Caco-2 (cell line): ENCODE measurements around the gene LRRC7. TPM values are rescaled to one million over a fixed set of nuclear protein-coding genes. Genes with fewer than 3 reads are reported as not detected.

ENCODE experiments used
- BruUV-seq: library from RNA; stranded (reverse); fragments of 400-500 nt; replicated peaks from 2 replicates; lab custom pipeline; 2021; lab: Mats Ljungman, UMichigan
- CTCF ChIA-PET: fragments of 300-600 bp; sonication (Branson Sonifier 250); formaldehyde crosslinking; loops from one replicate; lab custom pipeline; 2022; ENCODE audit warnings: antibody characterized with exemption; lab: Charles Lee
- POLR2A ChIA-PET: fragments of 300-600 bp; sonication (Branson Sonifier 250); formaldehyde crosslinking; loops from one replicate; lab custom pipeline; 2022; ENCODE audit warnings: antibody characterized with exemption; lab: Charles Lee
- DNase-seq, 2 experiments: peaks; one replicate each; pipeline versions ENCODE4 v3.0.0 to v3.0.0-alpha.2; 2020 to 2022
- H3K27me3 ChIP-seq: replicated peaks from 2 replicates; pipeline ENCODE4 v1.6.0; 2011; ENCODE audit warnings: low read length; ENCODE audit not compliant: control insufficient read depth, insufficient read depth
- H3K36me3 ChIP-seq: 2 replicates; pipeline ENCODE4 v1.5.1; 2011; ENCODE audit warnings: low read length; ENCODE audit not compliant: control insufficient read depth, insufficient read depth
- H3K4me1 ChIP-seq: fragments of 250-450 bp; sonication (Bioruptor Pico); 2 replicates; pipeline ENCODE4 v1.5.1; 2020; ENCODE audit warnings: mild to moderate bottlenecking
- H3K4me3 ChIP-seq: 2 replicates; pipeline ENCODE4 v1.5.1; 2011; ENCODE audit warnings: low read depth, mild to moderate bottlenecking, control low read depth, low read length
- H3K9me3 ChIP-seq: fragments of 250-450 bp; sonication (Bioruptor Pico); 2 replicates; pipeline ENCODE4 v1.5.1; 2020; ENCODE audit warnings: mild to moderate bottlenecking, moderate library complexity
- H3K27ac Mint-ChIP-seq: one replicate; pipeline ENCODE4 v1.8.0; 2022; ENCODE audit warnings: mixed read lengths; ENCODE audit not compliant: unreplicated experiment
- H3K27me3 Mint-ChIP-seq: one replicate; pipeline ENCODE4 v1.8.0; 2022; ENCODE audit warnings: mixed read lengths; ENCODE audit not compliant: insufficient read depth, unreplicated experiment
- H3K36me3 Mint-ChIP-seq: one replicate; pipeline ENCODE4 v1.8.0; 2022; ENCODE audit warnings: mild to moderate bottlenecking, mixed read lengths; ENCODE audit not compliant: insufficient read depth, unreplicated experiment
- H3K4me1 Mint-ChIP-seq: one replicate; pipeline ENCODE4 v1.8.0; 2022; ENCODE audit warnings: low read depth, mixed read lengths; ENCODE audit not compliant: unreplicated experiment
- H3K4me3 Mint-ChIP-seq: one replicate; pipeline ENCODE4 v1.8.0; 2022; ENCODE audit warnings: mild to moderate bottlenecking, moderate library complexity, mixed read lengths; ENCODE audit not compliant: unreplicated experiment
- H3K9me3 Mint-ChIP-seq: one replicate; pipeline ENCODE4 v1.8.0; 2022; ENCODE audit warnings: mixed read lengths; ENCODE audit not compliant: unreplicated experiment
- CTCF ChIP-seq, 2 experiments: fragments of 200-600 bp in 1 of 2; IDR thresholded peaks; 1 replicate in 1 of 2; 2 replicates in 1 of 2; pipeline versions ENCODE4 v1.5.1 to v1.8.0; 2011 to 2022; ENCODE audit warnings: antibody characterized with exemption in 1 of 2, control low read depth in 1 of 2, inconsistent platforms in 1 of 2, low read depth in 1 of 2, low read length in 1 of 2, mild to moderate bottlenecking in 1 of 2, moderate library complexity in 1 of 2; ENCODE audit not compliant: insufficient read depth in 1 of 2, severe bottlenecking in 1 of 2, unreplicated experiment in 1 of 2
- intact Hi-C: fragments of 100-400 bp; cut with micrococcal nuclease; formaldehyde crosslinking; loops from one replicate; pipeline ENCODE4 v1.10.0; 2022; ENCODE audit not compliant: unreplicated experiment
- total RNA-seq: library from RNA; stranded (reverse); gene quantifications from 2 replicates; pipeline ENCODE4 v1.2.3, GENCODE V29; 2022

Gene LRRC7
- total RNA-seq, 1 experiment from 2014 or later = 8.5 TPM

GRCh38 chr1:69898403-69898947, 330.8 kb downstream of the LRRC7 start:
- DNase-seq = no peak
- H3K36me3 ChIP-seq = no peaks in the 10 kb centered on the region
- Mint-ChIP-seq H3K27me3 (no peaks in the 10 kb centered on the region), H3K9me3 (no peaks in the 10 kb centered on the region), H3K4me3 (no peak overlapping the region), H3K4me1 (no peaks in the 10 kb centered on the region), H3K27ac (no peak overlapping the region), H3K36me3 (no peaks in the 10 kb centered on the region)
- ChIA-PET POLR2A (no interaction called here), CTCF (no interaction called here)
- intact Hi-C loops = no loop called here
- no peaks in the 10 kb centered on the region for H3K4me1 ChIP-seq
- no peak overlapping the region for H3K4me3 ChIP-seq
- no peaks in the 10 kb centered on the region for H3K27me3 ChIP-seq
- no peaks in the 10 kb centered on the region for H3K9me3 ChIP-seq
- no TSS peak for BruUV-seq
- TF ChIP-seq CTCF (IDR thresholded peaks at IDR 0.05; ENCODE audit: insufficient read depth in 1 of 2, low read depth in 1 of 2, low read length in 1 of 2, severe bottlenecking in 1 of 2, unreplicated experiment in 1 of 2) = no peak

GRCh38 chr1:69911301-69911801, 343.6 kb downstream of the LRRC7 start:
- Histone ChIP-seq H3K36me3 (no peaks in the 10 kb centered on the region), H3K9me3 (no peaks in the 10 kb centered on the region), H3K4me1 (no peaks in the 10 kb centered on the region), H3K27me3 (no peaks in the 10 kb centered on the region), H3K4me3 (no peak overlapping the region)
- no peaks in the 10 kb centered on the region for H3K27me3 Mint-ChIP-seq
- intact Hi-C loops = no loop called here
- ChIA-PET CTCF (no interaction called here), POLR2A (no interaction called here)
- no TSS peak for BruUV-seq
- peaks cover 8% of the 10 kb centered on the region for H3K9me3 Mint-ChIP-seq
- H3K4me3 Mint-ChIP-seq = no peak overlapping the region
- H3K36me3 Mint-ChIP-seq = no peaks in the 10 kb centered on the region
- H3K4me1 Mint-ChIP-seq = no peaks in the 10 kb centered on the region
- no peak overlapping the region for H3K27ac Mint-ChIP-seq
- DNase-seq = no peak
- TF ChIP-seq CTCF (IDR thresholded peaks at IDR 0.05; ENCODE audit: insufficient read depth in 1 of 2, low read depth in 1 of 2, low read length in 1 of 2, severe bottlenecking in 1 of 2, unreplicated experiment in 1 of 2) = no peak

GRCh38 chr1:69913977-69914376, 346.3 kb downstream of the LRRC7 start:
- no peak overlapping the region for H3K4me3 ChIP-seq
- ChIA-PET POLR2A (no interaction called here), CTCF (no interaction called here)
- no TSS peak for BruUV-seq
- Mint-ChIP-seq H3K27ac (no peak overlapping the region), H3K36me3 (no peaks in the 10 kb centered on the region), H3K9me3 (peaks cover 8% of the 10 kb centered on the region), H3K27me3 (no peaks in the 10 kb centered on the region), H3K4me1 (no peaks in the 10 kb centered on the region), H3K4me3 (no peak overlapping the region)
- no peaks in the 10 kb centered on the region for H3K27me3 ChIP-seq
- H3K9me3 ChIP-seq = no peaks in the 10 kb centered on the region
- no peak for TF ChIP-seq CTCF (IDR thresholded peaks at IDR 0.05; ENCODE audit: insufficient read depth in 1 of 2, low read depth in 1 of 2, low read length in 1 of 2, severe bottlenecking in 1 of 2, unreplicated experiment in 1 of 2)
- H3K4me1 ChIP-seq = no peaks in the 10 kb centered on the region
- DNase-seq = no peak
- no peaks in the 10 kb centered on the region for H3K36me3 ChIP-seq
- intact Hi-C loops = no loop called here
